HUDEP-2 (cell line): ENCODE results near the gene IKZF1.

Experiments
- DNase-seq, 76 experiments: peaks; one replicate each; lab custom pipeline; 2025; ENCODE audit not compliant: unreplicated experiment in 76 of 76; lab: John Stamatoyannopoulos, UW

IKZF1 gene

GRCh38 chr7:50307368-50308032, 3.0 kb downstream of the IKZF1 start:
- DNase-seq = peak in 69 of 76 experiments; percentile 8 to 76 (median 49)

- peak in 1 of 76 experiments; percentile 29 for DNase-seq
Measured at GRCh38 chr7:50308203-50308531, 3.7 kb downstream of the IKZF1 start.

- DNase-seq = peak in 6 of 76 experiments; percentile 11 to 44 (median 24)
Measured at GRCh38 chr7:50308532-50309385, 4.2 kb downstream of the IKZF1 start.

- peak in 1 of 76 experiments; percentile 8 for DNase-seq
Measured at GRCh38 chr7:50309721-50310120, 5.2 kb downstream of the IKZF1 start.

GRCh38 chr7:50310361-50310760, 5.8 kb downstream of the IKZF1 start:
- DNase-seq = no peak

GRCh38 chr7:50310956-50311355, 6.4 kb downstream of the IKZF1 start:
- DNase-seq = no peak

GRCh38 chr7:50312250-50313162, 8.0 kb downstream of the IKZF1 start:
- DNase-seq = peak in 2 of 76 experiments; percentile 13 to 22

- DNase-seq = no peak
Measured at GRCh38 chr7:50314836-50315592, 10.5 kb downstream of the IKZF1 start.

- DNase-seq = no peak
Measured at GRCh38 chr7:50315739-50316671, 11.5 kb downstream of the IKZF1 start.

GRCh38 chr7:50317221-50317678, 12.7 kb downstream of the IKZF1 start:
- peak in 1 of 76 experiments; percentile 34 for DNase-seq

- DNase-seq = no peak
Measured at GRCh38 chr7:50317697-50318669, 13.5 kb downstream of the IKZF1 start.

GRCh38 chr7:50321487-50322067, 17.1 kb downstream of the IKZF1 start:
- DNase-seq = no peak

GRCh38 chr7:50324113-50324512, 19.6 kb downstream of the IKZF1 start:
- DNase-seq = no peak

GRCh38 chr7:50327443-50327842, 22.9 kb downstream of the IKZF1 start:
- no peak for DNase-seq

- DNase-seq = no peak
Measured at GRCh38 chr7:50329775-50330174, 25.3 kb downstream of the IKZF1 start.

- no peak for DNase-seq
Measured at GRCh38 chr7:50330254-50330653, 25.7 kb downstream of the IKZF1 start.

- DNase-seq = no peak
Measured at GRCh38 chr7:50330696-50331095, 26.2 kb downstream of the IKZF1 start.
